Suprapubic skin (tissue), 4 donors: ENCODE data around the gene THEM5. TPM values are rescaled to one million over a fixed set of nuclear protein-coding genes. Genes with fewer than 3 reads are reported as not detected.

Experiments
- DNase-seq, 2 donors: peaks; one replicate each; pipeline ENCODE4 v3.0.0-alpha.2; 2019; ENCODE audit warnings: low spot score in 2 of 2
- H3K27ac ChIP-seq: fragments of 200-600 bp; sonication (generic); one replicate; pipeline ENCODE4 v1.5.1; 2019
- H3K27me3 ChIP-seq: fragments of 200-600 bp; sonication (generic); one replicate; pipeline ENCODE4 v1.5.1; 2019
- H3K36me3 ChIP-seq: fragments of 200-600 bp; sonication (generic); one replicate; pipeline ENCODE4 v1.5.1; 2019
- H3K4me1 ChIP-seq: fragments of 200-600 bp; sonication (generic); one replicate; pipeline ENCODE4 v1.5.1; 2019
- H3K4me3 ChIP-seq: fragments of 200-600 bp; sonication (generic); one replicate; pipeline ENCODE4 v1.5.1; 2019; ENCODE audit warnings: mild to moderate bottlenecking
- H3K9me3 ChIP-seq: fragments of 200-600 bp; sonication (generic); one replicate; pipeline ENCODE4 v1.5.1; 2019
- CTCF ChIP-seq, 2 donors: fragments of 200-600 bp in 1 of 2; fragments of 450-650 bp in 1 of 2; sonication (generic) in 1 of 2; IDR thresholded peaks; one replicate each; pipeline ENCODE4 v1.5.1; 2016 to 2019; ENCODE audit warnings: antibody characterized with exemption in 2 of 2, mild to moderate bottlenecking in 1 of 2, moderate library complexity in 1 of 2
- EP300 ChIP-seq: sonication (generic); formaldehyde crosslinking; IDR thresholded peaks from one replicate; pipeline ENCODE4 v1.6.1; 2017; ENCODE audit warnings: antibody characterized with exemption
- POLR2A ChIP-seq, 2 donors: fragments of 450-650 bp; IDR thresholded peaks; one replicate each; pipeline ENCODE4 v1.6.1; 2017; ENCODE audit warnings: antibody characterized with exemption in 2 of 2, mild to moderate bottlenecking in 2 of 2, moderate library complexity in 2 of 2
- POLR2AphosphoS5 ChIP-seq, 3 donors: sonication (generic); formaldehyde crosslinking; IDR thresholded peaks; one replicate each; pipeline ENCODE4 v1.6.1; 2017; ENCODE audit warnings: antibody characterized with exemption in 3 of 3
- WGBS: methylation state at CpG from one replicate; pipeline ENCODE4 v1.1.5; 2018; 5-methylcytosine and 5-hydroxymethylcytosine counted together
- total RNA-seq, 4 donors: library from RNA; depleted of rRNA; stranded (reverse); fragments of >200 nt; gene quantifications; one replicate each; pipeline ENCODE4 v1.1.0, GENCODE V29; 2016

THEM5 gene
- total RNA-seq, 4 donors from 2014 or later = 29.1 to 89.7 (median 64.3) TPM

- peaks cover 70% of the 10 kb centered on the region for H3K4me1 ChIP-seq
- TF ChIP-seq POLR2A (IDR thresholded peaks at IDR 0.05) = no peak
- TF ChIP-seq CTCF (IDR thresholded peaks at IDR 0.05) = no peak
- TF ChIP-seq EP300 = no peak
- TF ChIP-seq POLR2AphosphoS5 (IDR thresholded peaks at IDR 0.05) = no peak
- H3K27me3 ChIP-seq = no peaks in the 10 kb centered on the region
- no peaks in the 10 kb centered on the region for H3K36me3 ChIP-seq
- WGBS = 53% methylated on average over 3 of the region's 4 CpGs
- peak overlapping the region; percentile 51 for H3K4me3 ChIP-seq
- no peaks in the 10 kb centered on the region for H3K9me3 ChIP-seq
- H3K27ac ChIP-seq = peak overlapping the region; percentile 82
- no peak for DNase-seq
Observed at GRCh38 chr1:151831256-151831591, 22.3 kb downstream of the THEM5 start.

- Histone ChIP-seq H3K27me3 (no peaks in the 10 kb centered on the region), H3K4me1 (peaks cover 66% of the 10 kb centered on the region), H3K27ac (peak overlapping the region; percentile 49), H3K36me3 (peaks cover 3% of the 10 kb centered on the region), H3K4me3 (peak overlapping the region; percentile 51), H3K9me3 (no peaks in the 10 kb centered on the region)
- 65% methylated on average over 6 of the region's 6 CpGs for WGBS
- no peak for DNase-seq
- TF ChIP-seq POLR2AphosphoS5 (IDR thresholded peaks at IDR 0.05) = no peak
- TF ChIP-seq EP300 = no peak
- TF ChIP-seq CTCF (IDR thresholded peaks at IDR 0.05) = no peak
- no peak for TF ChIP-seq POLR2A (IDR thresholded peaks at IDR 0.05)
Observed at GRCh38 chr1:151830055-151830454, 23.5 kb downstream of the THEM5 start.

GRCh38 chr1:151829352-151830046 is 24.0 kb downstream of the THEM5 start:
- Histone ChIP-seq H3K4me3 (no peak overlapping the region), H3K27me3 (no peaks in the 10 kb centered on the region), H3K9me3 (no peaks in the 10 kb centered on the region), H3K27ac (peak overlapping the region; percentile 49), H3K36me3 (peaks cover 3% of the 10 kb centered on the region), H3K4me1 (peaks cover 66% of the 10 kb centered on the region)
- 47% methylated on average over 4 of the region's 4 CpGs for WGBS
- TF ChIP-seq POLR2AphosphoS5 (IDR thresholded peaks at IDR 0.05) = no peak
- no peak for TF ChIP-seq POLR2A (IDR thresholded peaks at IDR 0.05)
- TF ChIP-seq EP300 = no peak
- TF ChIP-seq CTCF (IDR thresholded peaks at IDR 0.05) = no peak
- DNase-seq = no peak

GRCh38 chr1:151828921-151829320 is 24.6 kb downstream of the THEM5 start:
- Histone ChIP-seq H3K36me3 (peaks cover 3% of the 10 kb centered on the region), H3K4me3 (no peak overlapping the region), H3K4me1 (peaks cover 63% of the 10 kb centered on the region), H3K27ac (no peak overlapping the region), H3K27me3 (no peaks in the 10 kb centered on the region), H3K9me3 (no peaks in the 10 kb centered on the region)
- DNase-seq = no peak
- 7% methylated on average over 11 of the region's 12 CpGs for WGBS
- TF ChIP-seq POLR2A (IDR thresholded peaks at IDR 0.05) (no peak), CTCF (IDR thresholded peaks at IDR 0.05) (no peak), POLR2AphosphoS5 (IDR thresholded peaks at IDR 0.05) (no peak), EP300 (no peak)

GRCh38 chr1:151827853-151828252 is 25.7 kb downstream of the THEM5 start:
- Histone ChIP-seq H3K36me3 (peaks cover 3% of the 10 kb centered on the region), H3K27me3 (no peaks in the 10 kb centered on the region), H3K27ac (no peak overlapping the region), H3K9me3 (no peaks in the 10 kb centered on the region), H3K4me1 (peaks cover 52% of the 10 kb centered on the region), H3K4me3 (no peak overlapping the region)
- DNase-seq = no peak
- 93% methylated on average over 6 of the region's 9 CpGs for WGBS
- no peak for TF ChIP-seq POLR2A (IDR thresholded peaks at IDR 0.05)
- no peak for TF ChIP-seq POLR2AphosphoS5 (IDR thresholded peaks at IDR 0.05)
- TF ChIP-seq CTCF (IDR thresholded peaks at IDR 0.05) = no peak
- no peak for TF ChIP-seq EP300
